SU-DHL-6 (cell line): ENCODE data around the gene INPP4A.

Source experiments
- H2AFZ ChIP-seq: fragments of 200-600 bp; sonication (generic); 2 replicates; pipeline ENCODE4 v1.6.1; 2014; ENCODE audit warnings: low read depth, mild to moderate bottlenecking, moderate library complexity, mixed read lengths, antibody characterized with exemption, low read length; ENCODE audit not compliant: severe bottlenecking
- H3F3A ChIP-seq: fragments of 200-600 bp; shearing (Covaris generic); 2 replicates; pipeline ENCODE4 v1.6.0; 2016; ENCODE audit warnings: antibody characterized with exemption, mild to moderate bottlenecking; ENCODE audit not compliant: insufficient read depth
- H3K27ac ChIP-seq: fragments of 200-600 bp; sonication (generic); 2 replicates; pipeline ENCODE4 v1.5.1; 2016; ENCODE audit warnings: low read depth, mild to moderate bottlenecking, low read length, moderate library complexity, mixed read lengths
- H3K27me3 ChIP-seq: fragments of 200-600 bp; sonication (generic), shearing (Covaris generic); 2 replicates; pipeline ENCODE4 v1.6.0; 2014; ENCODE audit warnings: mild to moderate bottlenecking, low read length
- H3K36me3 ChIP-seq: fragments of 200-600 bp; sonication (generic); 2 replicates; pipeline ENCODE4 v1.6.1; 2014; ENCODE audit warnings: mild to moderate bottlenecking, low read length, mixed read lengths
- H3K4me2 ChIP-seq: fragments of 300-600, 200-600 bp; shearing (Covaris generic), sonication (generic); 2 replicates; pipeline ENCODE4 v1.6.0; 2014; ENCODE audit warnings: low read length, low read depth, mild to moderate bottlenecking; ENCODE audit not compliant: poor library complexity, severe bottlenecking
- H3K4me3 ChIP-seq: fragments of 200-600 bp; sonication (generic); 2 replicates; pipeline ENCODE4 v1.5.1; 2014; ENCODE audit warnings: antibody characterized with exemption, low read length, mild to moderate bottlenecking, mixed read lengths; ENCODE audit not compliant: insufficient read depth, poor library complexity, severe bottlenecking
- H3K79me2 ChIP-seq: fragments of 200-600 bp; sonication (generic); 2 replicates; pipeline ENCODE4 v1.6.1; 2014; ENCODE audit warnings: mild to moderate bottlenecking, low read length, moderate library complexity; ENCODE audit not compliant: insufficient read depth
- H3K9ac ChIP-seq: fragments of 200-600 bp; sonication (generic); 2 replicates; pipeline ENCODE4 v1.7.0; 2014; ENCODE audit warnings: mild to moderate bottlenecking, low read length
- H3K9me2 ChIP-seq: fragments of 200-600 bp; sonication (generic); replicated peaks from 2 replicates; pipeline ENCODE4 v1.6.1; 2014; ENCODE audit warnings: low read length; ENCODE audit not compliant: insufficient read depth
- H3K9me3 ChIP-seq: fragments of 200-600 bp; sonication (generic); 2 replicates; pipeline ENCODE4 v1.6.1; 2014; ENCODE audit warnings: low read length, mixed read lengths; ENCODE audit not compliant: insufficient read depth
- H4K20me1 ChIP-seq: fragments of 200-600 bp; sonication (generic); 2 replicates; pipeline ENCODE4 v1.6.1; 2014; ENCODE audit warnings: low read depth, mild to moderate bottlenecking, antibody characterized with exemption, low read length, moderate library complexity, mixed read lengths
- CTCF ChIP-seq: fragments of 200-600 bp; sonication (generic); IDR thresholded peaks from one replicate; pipeline ENCODE4 v1.5.1; 2017; ENCODE audit warnings: antibody characterized with exemption, mild to moderate bottlenecking, low read length, moderate library complexity; ENCODE audit not compliant: insufficient read depth, poor library complexity, severe bottlenecking
- EZH2phosphoT487 ChIP-seq: fragments of 200-600 bp; sonication (generic), shearing (Covaris generic); conservative IDR thresholded peaks from 2 replicates; pipeline ENCODE4 v1.6.1; 2018; ENCODE audit warnings: mild to moderate bottlenecking, antibody characterized with exemption, low read length, moderate library complexity, mixed read lengths

INPP4A gene

DNA sequence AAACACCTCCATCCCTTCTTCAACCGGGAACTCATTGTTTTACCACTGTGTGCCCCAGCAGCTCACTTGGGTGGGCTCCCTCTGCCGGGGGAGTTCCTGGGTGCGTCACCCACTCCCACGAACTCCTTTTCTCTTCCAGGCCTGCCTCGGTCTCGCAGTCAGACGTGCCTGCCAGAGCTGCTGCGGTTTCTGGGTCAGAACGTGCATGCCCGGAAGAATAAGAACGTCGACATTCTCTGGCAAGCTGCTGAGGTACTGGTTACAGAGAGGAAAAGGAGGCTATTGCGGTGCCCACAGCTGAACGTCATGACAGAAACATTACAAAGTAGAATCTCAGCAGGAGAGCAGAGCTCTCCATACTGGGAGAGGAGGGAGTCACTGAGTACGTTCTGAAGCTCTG, 128.0 kb downstream of the INPP4A start:
- H3K9me3 ChIP-seq, result no peaks in the 10 kb centered on the region
- TF ChIP-seq EZH2phosphoT487 (no peak), CTCF (no peak)
- no peak overlapping the region for H3K4me3 ChIP-seq
- no peak overlapping the region for H3K4me2 ChIP-seq
- no peak overlapping the region for H2AFZ ChIP-seq
- no peak overlapping the region for H3K9ac ChIP-seq
- no peaks in the 10 kb centered on the region for H3K36me3 ChIP-seq
- no peak overlapping the region for H3K27ac ChIP-seq
- H4K20me1 ChIP-seq, result no peaks in the 10 kb centered on the region
- no peaks in the 10 kb centered on the region for H3K9me2 ChIP-seq
- H3F3A ChIP-seq, result no peaks in the 10 kb centered on the region
- H3K79me2 ChIP-seq, result no peaks in the 10 kb centered on the region
- H3K27me3 ChIP-seq, result no peaks in the 10 kb centered on the region

DNA sequence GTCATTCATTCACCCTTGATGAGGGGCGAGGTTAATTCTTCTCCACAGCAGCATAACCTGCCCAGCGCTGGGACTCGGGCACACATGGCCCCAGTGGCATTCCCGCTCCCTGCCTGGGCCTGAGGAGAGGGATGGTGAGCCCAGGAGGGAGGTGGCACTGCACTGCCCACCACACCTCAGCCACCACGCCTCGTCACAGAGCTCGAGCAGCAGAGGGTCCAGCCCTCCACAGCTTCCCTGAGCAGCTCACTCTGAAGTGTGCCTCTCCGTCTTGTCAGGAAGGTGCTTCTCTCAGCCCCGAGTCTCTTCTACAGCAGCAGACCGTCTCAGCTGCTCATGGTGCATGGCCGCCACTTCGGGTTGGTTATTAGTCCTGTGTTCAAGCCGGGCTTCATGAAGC, 128.8 kb downstream of the INPP4A start:
- Histone ChIP-seq H3K4me2 (no peak overlapping the region), H3K36me3 (no peaks in the 10 kb centered on the region), H3F3A (no peaks in the 10 kb centered on the region), H2AFZ (no peak overlapping the region), H3K27me3 (no peaks in the 10 kb centered on the region), H3K9me2 (no peaks in the 10 kb centered on the region), H4K20me1 (no peaks in the 10 kb centered on the region), H3K4me3 (no peak overlapping the region), H3K79me2 (no peaks in the 10 kb centered on the region), H3K27ac (no peak overlapping the region), H3K9me3 (no peaks in the 10 kb centered on the region), H3K9ac (no peak overlapping the region)
- TF ChIP-seq EZH2phosphoT487, result no peak
- no peak for TF ChIP-seq CTCF

DNA sequence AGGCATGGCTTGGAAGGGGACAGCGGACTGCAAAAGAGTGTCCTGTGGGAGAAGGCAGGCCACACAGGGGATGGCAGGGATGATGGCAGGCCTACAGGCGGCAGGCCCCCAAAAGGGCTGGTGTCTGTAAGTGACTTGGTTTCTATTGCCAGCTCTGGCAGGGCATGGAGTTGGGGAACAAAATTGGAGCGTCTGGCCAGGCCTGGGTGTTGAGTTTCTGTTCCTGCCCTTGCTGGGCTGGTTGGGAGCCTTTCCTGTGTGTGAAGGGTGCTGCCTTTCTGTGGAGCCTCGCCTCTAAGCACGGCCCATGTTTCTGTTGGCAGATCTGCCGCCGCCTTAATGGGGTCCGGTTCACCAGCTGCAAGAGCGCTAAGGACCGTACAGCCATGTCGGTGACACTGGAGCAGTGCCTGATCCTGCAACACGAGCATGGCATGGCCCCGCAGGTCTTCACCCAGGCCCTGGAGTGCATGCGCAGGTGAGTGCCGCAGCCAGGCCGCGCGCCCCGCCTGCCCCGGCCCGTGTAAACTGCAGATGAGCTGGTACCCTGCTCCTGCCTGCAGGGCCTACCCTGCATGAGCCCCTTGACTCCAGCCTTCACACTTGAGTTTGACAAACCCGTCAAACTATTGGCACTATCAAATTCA, 132.1 kb downstream of the INPP4A start:
- no peaks in the 10 kb centered on the region for H4K20me1 ChIP-seq
- H3K36me3 ChIP-seq, result no peaks in the 10 kb centered on the region
- H3F3A ChIP-seq, result no peaks in the 10 kb centered on the region
- H3K9ac ChIP-seq, result no peak overlapping the region
- TF ChIP-seq EZH2phosphoT487 (no peak), CTCF (no peak)
- H3K4me3 ChIP-seq, result no peak overlapping the region
- no peak overlapping the region for H3K27ac ChIP-seq
- no peaks in the 10 kb centered on the region for H3K9me2 ChIP-seq
- no peaks in the 10 kb centered on the region for H3K79me2 ChIP-seq
- H3K9me3 ChIP-seq, result no peaks in the 10 kb centered on the region
- H3K27me3 ChIP-seq, result no peaks in the 10 kb centered on the region
- H3K4me2 ChIP-seq, result no peak overlapping the region
- no peak overlapping the region for H2AFZ ChIP-seq
